HG02870 (cell line): Measurements from ENCODE around the gene GGT6.

Experiments
- ATAC-seq: cut with Tn5 transposase; IDR thresholded peaks from one replicate; pipeline ENCODE4 v1.9.1; 2021; ENCODE audit warnings: mild to moderate bottlenecking, moderate library complexity; ENCODE audit not compliant: unreplicated experiment

Gene GGT6

DNA sequence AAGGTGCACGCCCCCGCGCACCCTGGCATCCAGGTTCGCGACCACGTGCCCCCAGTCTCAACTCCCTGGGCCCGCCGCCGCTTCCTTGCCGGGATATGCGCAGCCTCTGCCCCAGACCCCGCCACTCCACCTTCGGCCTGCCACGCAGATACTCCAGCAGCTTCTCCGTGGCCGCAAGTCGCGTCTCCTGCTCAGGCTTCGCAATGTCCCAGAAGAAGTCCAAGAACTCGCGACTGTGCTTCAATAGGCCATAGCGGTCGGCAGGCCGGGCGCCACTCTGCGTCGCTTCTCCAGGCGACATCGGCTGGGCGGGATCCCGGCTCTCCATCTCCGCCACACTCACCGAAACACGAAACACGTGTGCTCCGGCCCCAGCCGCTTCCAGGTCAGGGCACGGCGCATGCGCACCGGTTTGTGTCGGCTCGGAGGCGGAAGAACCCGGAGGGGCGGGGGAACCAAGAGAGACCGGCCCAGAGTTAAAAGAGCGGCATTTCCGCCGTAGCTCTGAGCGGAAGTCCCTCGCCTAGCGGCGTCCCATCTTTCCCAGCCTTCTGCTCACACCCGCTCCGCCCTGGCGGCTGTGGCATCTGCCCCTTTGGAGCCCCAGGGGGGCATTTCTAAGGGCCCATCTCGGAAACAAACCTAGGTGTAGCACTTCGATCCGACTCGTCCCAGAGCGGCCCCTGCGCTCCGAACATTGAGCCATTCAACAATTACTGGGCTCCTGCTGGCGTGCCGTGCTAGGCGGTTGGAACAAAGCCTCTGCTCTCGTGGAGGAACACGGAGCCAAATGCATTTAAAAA lies 5.2 kb downstream of the GGT6 start, which contains the start of gene MYBBP1A:
Gene MYBBP1A (minus strand): TSS at position 388 of the 803 bp plus-strand sequence. CDS start 60 bp downstream, at position 328.
- ATAC-seq: peak; percentile 89

- no peak for ATAC-seq
These were observed 5.9 kb downstream of the GGT6 start for GRCh38 chr17:4554441-4554996.

DNA sequence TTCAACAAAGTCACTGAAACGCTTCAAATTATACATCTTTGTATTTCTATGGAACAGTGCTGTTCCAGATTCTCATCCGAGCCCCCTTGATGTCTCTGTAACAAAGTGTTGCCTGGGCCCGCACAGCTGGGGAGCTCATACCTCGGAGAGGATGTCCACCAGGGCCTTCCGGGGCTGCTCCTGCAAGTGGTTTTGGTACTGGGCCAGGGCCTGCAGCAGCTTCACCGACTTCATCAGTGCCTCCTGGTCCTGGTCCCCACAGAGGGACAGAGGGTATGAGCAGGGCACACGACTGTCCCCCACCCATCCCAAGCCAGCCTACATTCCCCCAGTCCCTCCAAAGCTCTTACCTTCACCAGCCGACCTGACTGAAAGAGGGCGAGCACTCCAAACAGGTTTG lies 6.7 kb downstream of the GGT6 start:
- no peak for ATAC-seq

DNA sequence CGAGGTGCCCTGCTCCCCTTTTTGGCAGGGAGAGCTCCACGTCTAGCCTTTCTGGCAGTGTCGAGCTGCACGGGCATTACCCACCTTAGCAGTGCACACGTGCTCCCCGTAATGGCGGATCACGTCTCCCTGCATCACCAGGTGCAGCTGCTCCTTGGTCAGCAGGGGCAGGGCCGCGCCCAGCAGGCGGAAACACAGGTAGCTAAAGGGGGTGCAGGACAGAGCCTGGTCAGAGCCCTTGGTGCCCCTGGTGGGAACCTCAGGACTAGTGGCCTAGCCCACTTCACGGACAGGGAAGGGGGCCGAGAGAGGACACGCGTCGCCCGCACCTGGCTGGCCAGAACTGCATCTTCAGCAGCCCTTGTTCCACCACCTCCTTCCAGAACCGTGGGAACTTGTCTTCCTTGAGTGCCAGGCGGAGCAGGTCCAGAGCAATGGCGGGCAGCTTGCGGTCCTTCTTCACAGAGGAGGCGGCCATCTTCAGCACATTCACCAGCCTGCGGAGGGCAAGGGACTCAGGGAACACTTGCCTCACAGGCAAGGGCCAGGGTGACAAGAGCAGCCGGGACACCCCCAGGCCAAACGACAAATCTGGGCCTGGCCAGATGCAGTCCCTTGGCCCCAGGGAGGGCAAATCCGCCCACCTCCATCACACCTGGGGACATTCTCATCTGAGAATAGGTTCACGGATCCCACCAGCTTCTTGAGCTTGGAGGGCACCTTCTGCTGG lies 8.4 kb downstream of the GGT6 start:
- no peak for ATAC-seq

- no peak for ATAC-seq
These were observed 9.2 kb downstream of the GGT6 start for GRCh38 chr17:4551141-4551540.

- no peak for ATAC-seq
These were observed 9.8 kb downstream of the GGT6 start for GRCh38 chr17:4550534-4551039.

- no peak for ATAC-seq
These were observed 10.4 kb downstream of the GGT6 start for GRCh38 chr17:4549781-4550533.

DNA sequence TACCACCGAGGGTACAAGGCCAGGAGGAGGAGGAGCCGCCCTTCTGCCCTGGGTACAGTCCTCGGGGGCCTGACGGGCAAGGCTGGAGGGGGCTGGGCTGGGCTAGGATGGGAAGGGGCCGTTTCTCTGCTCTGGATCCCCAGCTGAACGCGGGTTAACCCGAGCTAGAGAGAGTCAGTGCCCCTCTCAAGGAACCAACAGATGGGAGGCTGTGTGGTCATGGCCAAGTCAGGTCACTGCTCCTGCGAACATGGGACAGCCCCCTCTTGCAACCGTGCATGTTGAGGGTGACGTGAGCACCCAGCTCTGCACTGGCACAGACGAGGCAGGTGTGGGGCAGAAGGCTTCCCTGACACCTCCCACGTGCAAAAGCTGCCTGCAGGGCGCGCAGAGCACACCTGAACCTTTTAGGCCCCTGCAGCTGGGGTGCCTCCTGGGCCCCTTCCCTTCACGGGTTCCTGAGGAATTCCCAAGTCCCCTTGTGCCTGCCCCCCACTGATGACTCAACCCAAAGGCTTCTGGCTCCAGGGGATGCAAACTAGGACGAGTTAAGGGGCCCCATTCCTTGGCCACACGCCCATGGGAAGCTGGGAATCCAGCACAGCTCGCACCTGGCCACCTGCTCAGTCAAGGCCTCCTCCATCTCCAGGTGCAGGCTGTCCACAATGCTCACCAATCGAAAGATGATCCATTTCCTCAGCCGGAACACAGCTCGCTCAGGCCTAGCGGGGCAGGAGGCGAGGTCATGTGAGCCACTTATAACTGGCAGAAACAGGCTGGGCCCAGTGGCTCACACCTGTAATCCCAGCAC lies 11.5 kb downstream of the GGT6 start:
- no peak for ATAC-seq

DNA sequence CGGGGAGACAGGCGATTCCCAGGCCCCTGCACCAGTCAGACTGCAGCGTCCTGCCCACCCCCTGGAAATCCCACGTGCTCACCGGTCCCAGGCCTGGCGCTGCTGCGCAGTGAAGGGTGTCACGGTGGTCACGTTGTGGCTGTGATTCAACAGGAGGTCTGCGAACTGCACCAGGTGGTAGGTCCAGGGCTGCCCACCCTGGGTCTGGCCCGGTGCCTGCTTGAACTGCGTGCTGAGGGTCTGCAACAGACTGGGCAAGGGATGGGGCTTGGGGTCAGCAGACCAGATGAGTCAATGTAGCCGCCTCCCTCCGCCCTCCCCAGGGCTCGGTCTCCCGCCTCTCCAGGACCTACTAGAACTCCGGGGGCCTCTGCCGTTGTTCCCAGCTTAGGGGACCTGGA lies 12.3 kb downstream of the GGT6 start:
- no peak for ATAC-seq

DNA sequence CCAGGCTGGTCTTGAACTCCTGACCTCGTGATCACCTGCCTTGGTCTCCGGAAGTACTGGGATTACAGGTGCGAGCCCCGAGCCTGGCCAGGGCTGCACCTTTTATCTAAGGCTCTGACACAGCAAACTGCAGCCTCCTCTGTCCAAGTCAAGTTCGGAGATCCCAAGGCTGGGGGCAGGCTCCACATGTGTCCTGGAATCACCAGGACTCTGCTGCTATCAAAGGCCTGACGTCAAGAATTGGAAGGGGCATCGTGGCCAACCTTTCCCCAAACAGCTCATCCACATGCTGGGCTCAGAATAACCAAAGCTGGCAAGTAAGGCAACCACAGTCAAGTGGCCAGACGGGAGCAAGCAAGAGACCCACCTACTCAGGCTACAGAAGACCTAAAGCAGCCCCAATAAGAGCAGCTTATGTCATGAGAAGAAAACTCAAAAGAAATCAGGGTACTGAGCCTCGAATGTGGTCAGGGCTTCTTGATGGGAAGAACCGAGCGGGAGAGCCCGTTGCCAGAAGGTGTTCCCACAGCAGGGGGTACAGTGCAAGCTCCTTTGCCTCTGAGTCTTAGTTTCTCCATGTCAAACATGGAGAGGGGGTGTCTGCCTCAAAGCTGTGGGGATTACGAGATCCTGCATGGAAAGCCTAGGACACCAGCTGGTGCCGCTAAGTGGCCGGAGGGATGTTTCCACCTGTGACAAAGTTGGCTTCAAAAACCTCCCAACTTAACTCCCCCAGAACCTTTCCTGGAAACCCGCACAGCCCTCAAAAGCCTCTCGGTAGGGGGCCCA lies 13.1 kb downstream of the GGT6 start:
- ATAC-seq: no peak

DNA sequence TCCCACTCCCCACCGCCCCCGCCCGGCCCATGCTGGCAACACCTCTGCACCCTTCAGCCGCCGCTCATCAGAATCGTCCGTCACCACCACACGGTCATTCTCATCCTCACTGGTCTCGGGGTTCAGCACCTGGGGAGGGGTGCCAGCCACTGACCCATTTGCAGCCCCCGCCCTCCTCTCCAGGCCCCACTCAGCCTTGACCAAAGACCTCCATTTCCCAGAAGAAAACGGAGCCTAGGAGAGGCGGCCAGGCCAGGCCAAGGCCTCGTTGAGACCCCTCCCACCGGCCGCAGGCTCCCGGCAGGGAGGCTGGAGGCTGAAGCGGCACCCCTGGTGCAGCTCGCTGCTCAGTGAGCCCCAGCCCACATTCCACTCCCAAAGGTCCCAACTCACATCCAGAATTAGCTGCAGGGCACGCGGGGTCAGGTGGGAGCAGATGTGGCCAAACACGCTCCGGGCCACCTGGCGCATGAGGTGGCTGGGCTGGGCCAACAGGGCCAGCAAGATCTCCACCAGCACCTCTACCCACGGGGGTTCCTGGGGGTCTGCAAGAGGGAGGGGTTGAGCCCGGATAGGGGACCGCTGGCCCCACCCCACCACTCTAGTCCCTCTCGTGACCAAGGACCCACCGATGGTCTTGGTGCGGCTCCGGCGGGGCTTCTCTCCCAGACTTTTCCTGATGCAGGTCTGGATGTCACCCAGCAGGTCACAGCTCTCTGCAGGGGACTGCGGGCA lies 15.0 kb downstream of the GGT6 start:
- no peak for ATAC-seq

DNA sequence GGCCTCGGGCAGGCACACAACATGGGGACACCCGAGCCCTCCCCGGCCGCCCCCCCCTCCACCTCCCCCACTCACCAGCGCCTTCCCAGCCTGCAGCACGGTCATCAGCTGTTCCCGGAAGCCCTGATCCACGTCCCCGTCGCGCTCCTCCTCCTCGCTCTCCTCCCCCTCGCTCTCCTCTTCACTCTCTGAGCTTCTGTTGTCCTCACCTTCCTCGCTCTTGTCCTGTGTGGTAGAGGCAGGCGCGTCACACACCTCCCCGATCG lies 15.5 kb downstream of the GGT6 start:
- ATAC-seq: no peak

DNA sequence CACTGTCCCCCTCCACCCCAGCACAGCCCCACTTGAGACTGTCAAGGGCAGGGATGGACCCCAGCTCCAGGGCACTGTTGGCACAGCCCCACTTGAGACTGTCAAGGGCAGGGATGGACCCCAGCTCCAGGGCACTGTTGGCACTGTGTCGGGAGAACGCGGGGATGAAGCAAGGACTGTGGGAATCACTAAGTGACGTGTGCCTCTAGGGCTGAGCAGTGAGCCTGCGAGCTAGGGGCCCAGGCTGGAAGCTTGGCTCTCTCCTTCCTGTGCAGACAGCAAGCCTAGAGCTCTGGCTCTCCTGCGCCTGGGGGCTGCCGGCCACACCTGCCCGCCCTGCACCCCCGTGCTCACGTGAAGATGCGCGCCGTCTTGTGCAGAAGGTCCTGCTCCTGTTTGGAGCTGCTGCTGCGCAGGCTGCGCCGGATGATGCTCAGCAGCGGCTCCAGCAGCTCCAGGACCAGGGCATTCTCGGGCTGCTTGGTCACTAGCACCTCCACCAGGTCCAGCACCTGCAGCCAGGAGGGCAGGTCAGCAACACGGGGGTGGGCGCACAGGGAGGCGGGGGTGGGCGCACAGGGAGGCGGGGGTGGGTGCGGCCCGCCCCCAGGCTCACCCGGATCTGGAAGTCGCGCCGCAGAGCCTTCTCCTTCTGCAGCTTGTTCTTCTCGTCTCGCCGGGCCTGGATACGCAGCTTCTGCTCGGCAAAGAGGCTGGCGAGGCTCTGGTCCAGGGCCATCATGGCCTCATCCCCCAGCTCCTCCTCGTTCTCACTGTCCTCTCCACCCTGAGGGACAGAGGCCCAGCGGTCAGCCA lies 16.0 kb downstream of the GGT6 start:
- ATAC-seq: no peak

GRCh38 chr17:4543557-4544026 lies 16.8 kb downstream of the GGT6 start:
- no peak for ATAC-seq

DNA sequence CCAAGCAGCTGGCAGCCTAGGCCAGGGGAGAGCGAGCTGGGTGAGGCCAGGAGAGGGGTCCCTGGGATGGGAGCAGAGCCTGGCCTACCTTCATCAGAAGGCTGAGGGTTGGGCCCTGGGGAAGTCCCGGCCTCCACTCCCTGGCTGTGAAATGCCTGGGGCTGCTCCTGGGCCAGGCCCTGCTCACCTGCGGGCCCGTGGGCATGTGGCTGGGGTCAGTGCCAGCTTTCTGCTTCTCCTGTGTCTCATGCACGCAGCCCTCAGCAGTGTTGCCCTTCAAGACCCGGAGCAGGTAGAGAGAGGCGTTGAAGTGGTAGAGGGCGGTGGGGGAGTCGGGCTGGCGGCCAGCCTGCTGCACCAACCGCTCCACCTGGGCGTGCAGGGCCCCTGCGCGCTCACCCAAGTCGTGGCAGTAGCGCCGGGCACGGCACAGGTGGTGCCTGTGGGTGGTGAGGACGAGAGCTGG lies 17.6 kb downstream of the GGT6 start:
- ATAC-seq: no peak

- no peak for ATAC-seq
These were observed 18.2 kb downstream of the GGT6 start for GRCh38 chr17:4542003-4542725.

GRCh38 chr17:4541328-4542002 lies 18.9 kb downstream of the GGT6 start:
- no peak for ATAC-seq
